Measurements from ENCODE around the gene FBXO10.

DNA sequence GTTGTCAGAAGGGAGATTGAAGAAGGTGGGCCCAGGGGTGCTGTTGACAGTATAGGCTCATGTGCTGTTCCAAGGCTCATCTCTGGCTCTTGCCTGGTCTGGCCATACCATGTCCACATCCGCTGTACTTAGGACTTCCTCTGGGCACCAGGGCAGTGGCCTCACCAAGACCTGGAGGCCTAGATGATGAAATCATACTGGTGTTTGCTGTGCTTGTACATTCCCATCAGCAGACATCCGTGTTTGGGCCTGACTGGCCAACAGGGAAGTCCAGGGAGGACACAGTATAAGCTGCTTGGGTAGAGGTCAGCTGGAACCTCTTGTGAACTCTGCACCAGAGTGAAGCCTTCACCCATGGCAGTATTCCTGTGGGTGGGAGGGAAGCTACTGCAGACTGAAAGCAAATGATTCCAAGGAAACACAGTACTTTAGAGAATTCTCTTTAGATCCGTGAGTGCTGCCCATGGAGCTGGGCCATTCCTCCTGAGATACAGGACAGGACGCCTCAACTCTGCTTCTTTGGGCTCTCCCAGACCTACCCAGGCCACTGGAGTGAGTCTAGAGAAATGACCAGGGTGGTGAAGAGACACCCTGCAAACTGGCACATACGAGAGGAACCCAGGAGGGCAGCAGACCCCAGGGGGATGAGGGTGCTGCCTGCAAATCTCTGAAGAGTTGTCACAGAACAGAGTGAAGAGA lies 67.9 kb downstream of the FBXO10 start:
- TF ChIP-seq, protein P1, sequence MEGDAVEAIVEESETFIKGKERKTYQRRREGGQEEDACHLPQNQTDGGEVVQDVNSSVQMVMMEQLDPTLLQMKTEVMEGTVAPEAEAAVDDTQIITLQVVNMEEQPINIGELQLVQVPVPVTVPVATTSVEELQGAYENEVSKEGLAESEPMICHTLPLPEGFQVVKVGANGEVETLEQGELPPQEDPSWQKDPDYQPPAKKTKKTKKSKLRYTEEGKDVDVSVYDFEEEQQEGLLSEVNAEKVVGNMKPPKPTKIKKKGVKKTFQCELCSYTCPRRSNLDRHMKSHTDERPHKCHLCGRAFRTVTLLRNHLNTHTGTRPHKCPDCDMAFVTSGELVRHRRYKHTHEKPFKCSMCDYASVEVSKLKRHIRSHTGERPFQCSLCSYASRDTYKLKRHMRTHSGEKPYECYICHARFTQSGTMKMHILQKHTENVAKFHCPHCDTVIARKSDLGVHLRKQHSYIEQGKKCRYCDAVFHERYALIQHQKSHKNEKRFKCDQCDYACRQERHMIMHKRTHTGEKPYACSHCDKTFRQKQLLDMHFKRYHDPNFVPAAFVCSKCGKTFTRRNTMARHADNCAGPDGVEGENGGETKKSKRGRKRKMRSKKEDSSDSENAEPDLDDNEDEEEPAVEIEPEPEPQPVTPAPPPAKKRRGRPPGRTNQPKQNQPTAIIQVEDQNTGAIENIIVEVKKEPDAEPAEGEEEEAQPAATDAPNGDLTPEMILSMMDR (IDR thresholded peaks at IDR 0.05): no peak
- no peak for TF ChIP-seq POLR2A (IDR thresholded peaks at IDR 0.05)

Data from lower leg skin (tissue), 3 donors.